HG03521 (cell line): Measurements from ENCODE around the gene KCNA3.

ENCODE experiments used
- ATAC-seq: cut with Tn5 transposase; IDR thresholded peaks from one replicate; pipeline ENCODE4 v1.9.1; 2021; ENCODE audit warnings: mild to moderate bottlenecking, moderate library complexity; ENCODE audit not compliant: unreplicated experiment

Gene KCNA3

GRCh38 chr1:110643879-110644472 lies 30.8 kb downstream of the KCNA3 start:
- no peak for ATAC-seq

DNA sequence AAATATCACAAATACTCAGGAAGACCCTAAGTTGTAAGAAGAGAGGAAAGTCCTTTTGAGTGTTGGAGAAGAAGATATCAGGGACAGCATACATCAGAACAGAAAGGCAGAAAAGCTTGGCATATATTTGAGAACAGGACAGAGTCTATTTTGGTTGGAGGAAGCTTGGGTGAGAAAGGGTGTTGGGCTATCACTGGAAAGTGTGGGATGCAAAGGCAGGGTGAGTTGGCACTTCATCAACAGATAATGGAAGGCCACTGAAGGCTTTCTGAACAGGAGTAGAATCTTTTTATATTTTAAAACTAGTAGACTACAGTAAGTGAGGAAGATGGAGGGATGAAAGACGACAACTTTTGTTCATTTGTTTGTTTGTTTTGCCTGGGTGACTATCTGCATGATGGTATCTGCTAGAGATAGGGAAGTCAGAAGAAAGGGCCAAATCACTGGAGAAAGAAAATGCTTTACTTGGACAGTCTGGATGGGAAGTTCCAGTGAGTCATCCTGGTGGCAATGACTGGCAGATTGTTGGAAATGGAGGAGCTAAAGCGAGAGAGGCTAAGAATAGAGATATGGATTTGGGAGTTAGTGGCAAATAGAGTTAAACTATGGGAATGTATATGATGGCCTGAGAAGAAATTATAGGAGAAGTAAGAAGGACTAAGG lies 34.9 kb downstream of the KCNA3 start:
- ATAC-seq, result no peak

GRCh38 chr1:110638556-110638955 lies 36.2 kb downstream of the KCNA3 start:
- ATAC-seq, result no peak

GRCh38 chr1:110638058-110638457 lies 36.7 kb downstream of the KCNA3 start:
- no peak for ATAC-seq

DNA sequence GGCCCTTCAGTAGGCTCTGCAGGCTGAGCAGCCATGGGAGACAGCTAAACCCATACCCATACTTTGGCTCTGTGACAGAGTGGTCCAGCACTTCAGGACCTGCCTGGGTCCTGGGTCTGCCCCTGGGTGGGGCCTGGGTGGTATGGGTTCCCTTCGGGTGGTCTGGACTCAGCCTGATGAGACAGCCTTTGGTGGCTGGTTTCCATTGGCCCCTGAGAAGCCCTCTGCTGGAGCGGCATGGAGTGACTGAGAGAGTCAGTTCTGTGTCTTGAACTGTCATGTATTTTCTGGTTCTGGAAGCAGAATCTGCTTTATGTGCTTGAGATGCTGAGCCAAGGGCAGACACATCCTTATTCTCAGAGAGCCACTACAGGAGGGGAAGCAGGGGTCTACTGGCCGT lies 37.3 kb downstream of the KCNA3 start:
- no peak for ATAC-seq

GRCh38 chr1:110636149-110636935 lies 38.4 kb downstream of the KCNA3 start:
- no peak for ATAC-seq

DNA sequence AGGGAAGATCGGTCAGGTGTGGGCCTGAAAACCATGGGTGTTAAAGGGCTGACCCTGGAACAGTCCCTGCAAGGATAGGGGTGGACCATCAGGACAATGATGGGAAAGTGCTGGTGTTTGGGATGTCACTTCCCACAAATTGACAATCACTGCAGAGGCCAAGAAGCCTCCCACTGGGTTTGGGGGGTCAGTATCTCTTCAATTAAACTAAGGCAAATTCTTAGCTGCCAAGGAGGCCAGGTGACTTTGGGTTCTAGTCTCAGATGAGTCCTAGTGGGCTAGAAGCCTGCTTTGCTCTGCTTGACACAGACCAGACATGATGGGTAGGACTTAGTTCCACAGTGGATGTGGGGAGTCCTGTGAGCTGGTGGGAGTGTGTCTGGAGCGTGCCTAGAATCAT lies 39.3 kb downstream of the KCNA3 start:
- no peak for ATAC-seq

- peak; percentile 46 for ATAC-seq
Observed at GRCh38 chr1:110634455-110635311, 40.1 kb downstream of the KCNA3 start.

GRCh38 chr1:110634086-110634454 lies 40.7 kb downstream of the KCNA3 start:
- no peak for ATAC-seq

DNA sequence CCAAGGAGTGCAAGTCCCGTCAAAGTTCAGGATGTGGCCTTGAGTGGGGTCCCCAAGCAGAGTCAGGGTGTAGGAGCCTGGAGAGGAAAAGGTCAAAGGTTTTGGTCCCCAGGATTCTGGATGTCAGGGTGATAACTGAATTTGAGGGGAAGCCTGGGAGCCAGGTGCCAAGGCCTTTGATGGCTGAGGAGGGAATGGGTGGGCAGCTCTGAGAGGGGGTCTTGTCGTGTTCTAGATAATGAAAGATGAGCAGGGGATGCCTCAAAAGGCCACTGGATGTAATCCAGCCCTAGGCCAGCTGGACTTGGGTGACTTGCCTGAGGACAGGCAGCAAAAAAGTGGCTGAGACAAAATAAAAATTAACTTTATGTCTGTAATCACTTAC lies 41.1 kb downstream of the KCNA3 start:
- ATAC-seq, result no peak

DNA sequence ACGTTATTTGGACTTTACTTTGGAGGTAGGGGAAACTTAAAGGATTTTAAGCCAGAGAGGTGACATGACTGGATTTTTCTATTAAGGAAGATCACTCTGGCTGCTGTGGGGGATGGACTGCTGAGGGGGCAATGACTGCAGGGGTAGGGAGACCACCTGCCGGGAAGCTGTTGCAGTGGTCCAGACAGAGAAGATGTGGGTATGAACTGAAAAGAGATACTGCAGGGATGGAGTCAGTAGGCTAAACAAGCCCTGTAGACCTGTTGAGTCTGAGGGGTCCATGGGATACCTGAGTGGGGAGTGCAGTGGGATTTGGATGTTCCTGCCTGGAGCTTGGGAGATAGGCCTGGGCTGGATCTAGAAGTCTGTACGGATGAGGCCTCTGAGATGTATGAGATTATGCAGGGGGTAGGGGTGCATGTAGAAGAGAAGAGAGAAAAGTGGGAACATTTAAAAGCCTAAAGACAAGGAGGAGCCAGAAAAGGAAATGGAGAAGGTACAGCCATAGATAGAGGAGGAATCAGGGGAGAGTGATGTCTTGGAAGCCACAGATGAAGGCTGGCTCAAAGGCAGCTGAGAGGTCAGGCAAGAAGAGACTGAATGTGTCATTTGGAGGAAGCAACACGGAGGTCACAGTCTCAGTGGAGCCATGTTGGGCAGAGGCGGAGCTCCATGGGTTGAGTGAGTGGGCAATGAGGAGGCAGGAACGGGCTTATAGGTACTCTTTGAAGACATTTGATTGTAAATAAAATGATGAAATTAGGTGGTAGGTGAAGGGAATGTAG lies 42.7 kb downstream of the KCNA3 start:
- no peak for ATAC-seq

DNA sequence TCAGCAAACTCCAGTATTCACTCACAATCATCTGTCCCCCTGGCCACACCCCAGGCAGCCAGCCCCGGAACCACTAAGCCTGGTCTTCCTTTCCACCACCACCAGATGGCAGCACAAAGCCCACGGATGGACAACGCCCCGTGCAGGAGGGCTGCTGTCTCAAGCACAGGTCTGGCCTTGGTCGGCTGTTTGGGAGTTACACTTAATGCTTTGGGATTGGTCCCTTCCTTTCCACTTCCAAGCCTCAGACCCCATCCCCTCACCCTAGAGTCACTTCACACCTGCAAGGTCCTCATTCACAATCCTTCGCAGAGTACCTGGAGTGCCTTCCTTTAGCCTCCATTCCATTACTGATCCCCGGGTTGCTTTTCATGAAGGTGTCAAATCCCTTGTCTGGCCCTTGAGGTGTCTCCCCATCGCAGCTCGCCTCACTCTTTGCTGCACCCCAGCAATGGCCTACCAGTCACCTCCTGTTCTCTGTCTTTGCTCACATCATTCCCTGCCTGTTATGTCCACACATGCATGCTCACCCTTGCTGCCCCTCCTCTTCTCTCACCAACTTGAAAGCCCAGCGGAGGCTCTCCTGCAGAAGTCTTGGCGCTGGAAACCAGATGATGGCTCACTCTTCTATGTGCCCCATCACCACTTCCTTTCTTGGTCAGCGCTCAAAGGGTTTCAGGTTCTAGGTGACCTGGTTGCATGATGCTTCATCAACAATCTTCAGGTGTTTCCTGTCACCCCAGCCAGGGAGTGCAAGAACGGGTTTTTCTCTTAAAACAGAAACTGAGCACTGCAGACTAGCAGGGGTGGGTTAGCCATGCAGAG lies 43.7 kb downstream of the KCNA3 start:
- peak; percentile 55 for ATAC-seq

DNA sequence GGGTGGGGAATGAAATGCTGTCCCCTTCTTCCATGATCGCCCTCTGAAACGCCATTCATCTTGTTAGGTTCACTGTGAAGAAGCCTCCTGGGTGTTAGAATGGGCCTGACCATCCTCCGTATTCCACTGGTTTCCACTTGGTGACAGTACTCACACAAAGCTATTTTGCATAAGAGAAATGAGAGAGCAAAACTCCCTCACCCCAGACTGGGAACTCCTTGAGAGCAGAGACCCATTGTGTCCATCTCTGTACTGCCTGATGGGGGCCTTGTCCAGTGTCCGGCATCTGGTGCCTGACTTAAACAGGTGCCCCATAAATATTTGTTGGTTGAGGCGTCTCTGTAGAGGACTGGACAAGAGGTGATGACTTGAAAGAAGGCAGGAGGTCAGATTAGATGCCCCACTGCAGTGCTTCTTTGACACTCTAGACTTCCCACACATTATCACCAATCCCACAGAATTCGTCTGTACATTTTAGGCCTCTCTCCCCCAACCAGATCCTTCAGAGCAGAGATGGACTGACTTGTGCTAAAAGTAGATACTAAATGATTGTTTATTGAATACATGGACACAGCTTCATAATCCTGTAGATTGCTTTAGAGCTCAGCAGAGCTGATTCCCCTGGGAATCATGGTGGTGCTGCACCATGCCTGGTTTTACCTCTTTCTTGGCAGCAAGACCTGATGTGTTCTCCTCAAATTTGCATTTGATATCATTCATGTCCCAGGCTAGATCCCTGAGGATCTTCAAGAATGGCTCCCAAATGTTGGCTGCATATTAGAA lies 46.2 kb downstream of the KCNA3 start:
- ATAC-seq, result no peak

GRCh38 chr1:110627764-110628163 lies 47.0 kb downstream of the KCNA3 start:
- no peak for ATAC-seq

- no peak for ATAC-seq
Observed at GRCh38 chr1:110626889-110627288, 47.9 kb downstream of the KCNA3 start.
